Superior temporal gyrus (tissue), 1 donor: ENCODE measurements around the gene MAP2K1.
"Not testable (repeated sequence)": the region's sequence is repeated elsewhere in the genome, so short reads cannot be mapped to it uniquely, and the experiment has no call there.

Source experiments
- DNase-seq: peaks from one replicate; pipeline ENCODE4 v3.0.0-alpha.2; 2016; ENCODE audit errors: extremely low spot score

Gene MAP2K1

DNA sequence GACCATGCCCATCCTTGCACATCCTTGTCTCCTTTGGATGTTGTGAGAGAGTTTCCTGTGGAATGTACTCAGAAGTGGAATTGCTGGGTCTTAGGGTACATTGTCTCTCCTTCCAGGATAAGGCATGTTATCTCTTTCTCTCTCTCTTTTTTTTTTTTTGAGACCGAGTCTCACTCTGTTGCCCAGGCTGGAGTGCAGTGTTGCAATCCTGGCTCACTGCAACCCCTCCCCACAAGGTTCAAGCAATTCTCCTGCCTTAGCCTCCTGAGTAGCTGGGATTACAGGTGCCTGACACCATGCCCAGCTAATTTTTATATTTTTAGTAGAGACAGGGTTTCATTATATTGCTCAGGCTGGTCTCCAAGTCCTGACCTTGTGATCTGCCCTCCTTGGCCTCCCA, 6.3 kb downstream of the MAP2K1 start:
- DNase-seq = not testable (repeated sequence)

DNA sequence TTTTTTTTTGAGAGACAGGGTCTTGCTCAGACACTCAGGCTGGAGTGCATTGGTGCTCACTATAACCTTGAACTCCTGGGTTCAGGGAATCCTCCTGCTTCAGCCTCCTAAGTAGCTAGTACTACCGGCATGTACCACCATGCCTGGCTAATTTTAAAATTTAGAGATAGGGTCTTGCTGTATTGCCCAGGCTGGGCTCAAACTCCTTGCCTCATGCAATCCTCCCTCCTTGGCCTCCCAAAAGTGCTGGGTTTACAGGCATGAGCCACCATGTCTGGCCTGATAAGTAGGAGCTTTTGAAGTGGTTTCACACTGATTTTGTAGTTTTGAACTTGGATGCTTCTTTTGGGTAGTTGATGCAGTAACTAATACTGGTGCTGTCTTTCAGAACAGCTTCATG, 7.8 kb downstream of the MAP2K1 start:
- DNase-seq = no peak

GRCh38 chr15:66394915-66395314, 8.2 kb downstream of the MAP2K1 start:
- no peak for DNase-seq

GRCh38 chr15:66399276-66399675, 12.6 kb downstream of the MAP2K1 start:
- no peak for DNase-seq

- DNase-seq = no peak
Observed at GRCh38 chr15:66400351-66400774, 13.7 kb downstream of the MAP2K1 start.

- no peak for DNase-seq
Observed at GRCh38 chr15:66401130-66402021, 14.7 kb downstream of the MAP2K1 start.

GRCh38 chr15:66402761-66403284, 16.1 kb downstream of the MAP2K1 start:
- no peak for DNase-seq

DNA sequence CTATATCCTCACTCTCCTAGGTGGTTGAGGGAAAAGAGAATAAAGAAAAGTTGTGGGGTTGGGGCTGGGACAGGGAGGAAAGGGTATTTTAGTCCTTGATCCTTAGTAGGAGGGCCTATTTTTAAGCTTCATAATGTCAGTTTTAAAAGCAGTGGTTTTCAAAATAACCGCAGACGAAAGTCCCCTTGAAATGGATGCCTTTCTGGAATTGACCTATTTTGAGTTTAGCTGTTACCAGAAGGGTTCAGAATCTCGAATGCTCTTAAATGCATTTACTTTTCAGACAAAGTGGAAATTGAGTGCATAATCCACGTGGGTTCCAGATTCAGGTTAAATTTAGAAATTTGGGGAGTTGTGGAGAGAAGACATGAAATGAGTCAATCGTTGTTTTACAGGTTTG, 16.6 kb downstream of the MAP2K1 start:
- DNase-seq = no peak

DNA sequence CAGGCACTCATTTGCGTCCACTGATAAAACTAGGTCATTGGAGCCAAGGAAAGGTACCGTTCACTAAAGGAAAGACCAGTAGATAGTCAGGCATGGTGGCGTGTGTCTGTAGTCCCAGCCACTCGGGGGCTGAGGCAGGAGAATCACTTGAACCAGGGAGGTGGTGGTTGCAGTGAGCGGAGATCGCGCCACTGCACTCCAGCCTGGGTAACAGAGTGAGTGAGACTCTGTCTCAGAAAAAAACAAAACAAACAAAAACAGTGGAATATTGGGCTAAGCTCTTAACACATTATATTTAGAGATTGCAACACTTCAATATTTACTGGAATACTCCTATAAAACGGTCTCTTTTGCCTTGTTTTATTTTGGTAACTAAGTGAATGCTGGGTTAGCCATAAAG, 17.4 kb downstream of the MAP2K1 start:
- DNase-seq = no peak

DNA sequence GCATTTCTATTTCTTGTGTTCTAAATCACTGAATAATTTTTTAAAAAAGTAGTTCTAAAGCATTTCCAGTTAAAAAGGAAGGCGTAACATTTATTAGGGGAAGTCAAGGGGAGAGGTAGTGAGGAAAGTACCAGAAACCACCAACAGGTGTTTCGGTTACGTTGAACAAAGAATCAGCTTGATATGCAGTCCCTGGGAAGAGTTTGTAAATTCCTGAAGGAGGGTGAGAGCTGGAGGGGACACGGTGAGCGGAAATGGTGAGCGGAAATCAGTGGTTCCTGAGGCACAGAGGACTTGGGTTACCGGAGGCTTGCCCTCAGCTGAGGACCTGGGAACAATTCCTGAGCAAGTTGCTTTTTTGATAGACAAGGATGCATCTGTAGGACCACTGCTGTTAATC, 17.8 kb downstream of the MAP2K1 start:
- DNase-seq = no peak

- no peak for DNase-seq
Observed at GRCh38 chr15:66405007-66405406, 18.3 kb downstream of the MAP2K1 start.

DNA sequence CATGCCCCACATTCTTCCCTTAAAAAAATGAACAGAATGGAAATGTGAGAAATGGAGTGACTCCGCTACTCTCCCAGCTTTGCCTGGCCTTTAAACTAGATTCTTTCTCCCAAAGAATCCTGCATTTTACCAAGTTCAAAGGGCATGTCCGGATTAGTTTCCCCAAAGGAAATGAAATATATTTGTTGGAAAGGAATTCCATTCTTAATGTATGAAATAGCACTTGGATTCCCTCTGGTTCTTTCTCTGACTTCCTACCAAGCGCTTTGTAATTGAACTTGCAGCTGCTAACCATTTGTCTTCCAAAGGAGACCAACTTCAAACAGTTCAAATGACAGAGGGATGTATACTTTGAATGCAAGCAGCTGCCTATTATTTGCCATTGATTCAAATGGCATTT, 18.9 kb downstream of the MAP2K1 start:
- no peak for DNase-seq

DNA sequence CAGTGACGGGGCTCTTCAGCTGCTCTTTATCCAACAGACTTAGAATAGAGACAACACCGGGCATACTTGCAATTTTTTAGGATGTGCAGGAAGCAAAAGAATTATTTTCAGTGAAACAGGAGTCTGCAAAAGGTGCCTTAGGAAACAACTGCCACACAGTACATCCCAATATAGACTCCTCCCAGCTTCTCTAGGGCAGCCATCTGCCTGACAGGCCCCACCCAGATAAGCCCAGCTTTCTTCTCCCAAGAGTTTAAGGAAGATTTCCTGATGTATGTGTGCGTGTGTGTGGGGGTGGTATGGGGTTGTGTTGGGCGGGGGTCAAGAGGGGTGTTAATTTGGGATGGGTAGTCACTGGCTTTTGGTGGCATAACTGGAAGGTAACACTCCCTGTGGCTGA, 21.5 kb downstream of the MAP2K1 start:
- no peak for DNase-seq

DNA sequence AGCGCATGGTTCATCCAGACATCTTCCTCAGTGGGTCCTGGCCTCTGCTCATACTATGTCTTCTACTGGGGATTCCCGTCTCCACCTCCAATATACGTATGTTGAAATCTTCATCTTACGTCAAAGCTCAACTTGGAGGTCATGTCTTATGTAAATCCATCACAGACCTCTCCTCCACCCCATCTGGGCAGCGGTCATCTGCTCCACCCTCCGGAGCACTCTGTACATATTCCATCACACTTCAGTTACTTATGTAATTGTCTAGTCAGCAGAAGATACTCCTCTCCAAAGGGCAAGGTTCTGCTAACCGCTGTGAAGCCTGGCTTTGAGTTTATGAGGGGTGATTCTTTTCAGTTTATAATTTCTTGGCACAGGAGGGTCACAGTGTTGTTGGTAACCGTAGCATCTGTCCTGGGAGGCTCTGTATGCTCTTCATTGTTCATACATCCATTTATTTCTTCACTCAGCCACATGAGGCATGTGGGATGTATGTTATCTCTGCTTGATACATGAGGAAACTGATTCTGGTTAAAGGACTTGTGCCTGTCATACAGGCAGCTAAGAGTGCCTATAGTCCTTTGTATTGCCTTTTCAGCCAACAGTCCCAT, 22.1 kb downstream of the MAP2K1 start:
- no peak for DNase-seq

- DNase-seq = no peak
Observed at GRCh38 chr15:66409565-66410108, 22.9 kb downstream of the MAP2K1 start.

GRCh38 chr15:66411190-66411589, 24.5 kb downstream of the MAP2K1 start:
- DNase-seq = no peak

DNA sequence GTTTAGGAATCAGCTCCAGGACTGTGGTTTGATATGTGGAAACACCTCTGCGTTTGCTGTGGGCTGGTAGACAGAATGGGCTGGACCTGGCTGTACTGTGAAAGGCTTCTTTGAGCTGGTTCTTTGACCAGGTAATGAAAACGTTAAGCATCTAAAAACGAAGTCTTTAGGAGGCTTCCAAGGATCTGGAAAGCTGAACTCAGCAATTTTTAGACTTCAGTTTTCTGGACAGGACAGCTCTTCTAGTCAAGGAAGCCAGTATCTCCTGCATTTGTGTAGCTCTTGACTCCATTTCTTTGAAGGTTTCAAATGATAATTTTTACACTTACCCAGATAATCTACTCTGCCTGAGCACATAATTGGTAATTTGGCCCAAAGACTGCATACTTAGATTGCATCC, 25.5 kb downstream of the MAP2K1 start:
- DNase-seq = no peak

GRCh38 chr15:66413579-66413978, 26.9 kb downstream of the MAP2K1 start:
- no peak for DNase-seq

GRCh38 chr15:66415360-66415759, 28.6 kb downstream of the MAP2K1 start:
- DNase-seq = no peak

- no peak for DNase-seq
Observed at GRCh38 chr15:66417736-66418135, 31.0 kb downstream of the MAP2K1 start.

GRCh38 chr15:66419471-66419870, 32.8 kb downstream of the MAP2K1 start:
- DNase-seq = no peak

- no peak for DNase-seq
Observed at GRCh38 chr15:66422347-66422746, 35.6 kb downstream of the MAP2K1 start.

DNA sequence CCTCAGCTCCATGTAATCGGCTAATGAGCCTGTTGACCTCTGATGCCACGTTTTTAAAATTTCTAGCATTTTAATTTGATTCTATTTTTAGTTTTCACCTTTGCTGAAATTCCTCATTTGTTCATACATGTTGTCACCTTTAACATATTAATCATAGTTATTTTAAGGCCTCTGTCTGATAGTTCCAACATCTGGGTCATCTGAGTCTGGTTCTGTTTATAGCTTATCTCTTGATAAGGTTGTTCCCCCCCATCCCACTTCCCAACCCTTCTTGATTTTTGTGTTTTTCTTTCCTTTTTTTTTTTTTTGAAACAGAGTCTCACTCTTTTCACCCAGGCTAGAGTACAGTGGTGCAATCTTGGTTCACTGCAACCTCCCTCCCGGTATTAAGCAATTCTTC, 36.4 kb downstream of the MAP2K1 start:
- DNase-seq = no peak
